ENCODE measurements around the gene ATP2B3.

GRCh38 chrX:153495903-153496589 is 21.4 kb upstream of the ATP2B3 start:
- TF ChIP-seq POLR2A (IDR thresholded peaks at IDR 0.05; ENCODE audit: low read depth) (no peak), POLR2AphosphoS5 (IDR thresholded peaks at IDR 0.05) (no peak)
- TF ChIP-seq, protein P1, sequence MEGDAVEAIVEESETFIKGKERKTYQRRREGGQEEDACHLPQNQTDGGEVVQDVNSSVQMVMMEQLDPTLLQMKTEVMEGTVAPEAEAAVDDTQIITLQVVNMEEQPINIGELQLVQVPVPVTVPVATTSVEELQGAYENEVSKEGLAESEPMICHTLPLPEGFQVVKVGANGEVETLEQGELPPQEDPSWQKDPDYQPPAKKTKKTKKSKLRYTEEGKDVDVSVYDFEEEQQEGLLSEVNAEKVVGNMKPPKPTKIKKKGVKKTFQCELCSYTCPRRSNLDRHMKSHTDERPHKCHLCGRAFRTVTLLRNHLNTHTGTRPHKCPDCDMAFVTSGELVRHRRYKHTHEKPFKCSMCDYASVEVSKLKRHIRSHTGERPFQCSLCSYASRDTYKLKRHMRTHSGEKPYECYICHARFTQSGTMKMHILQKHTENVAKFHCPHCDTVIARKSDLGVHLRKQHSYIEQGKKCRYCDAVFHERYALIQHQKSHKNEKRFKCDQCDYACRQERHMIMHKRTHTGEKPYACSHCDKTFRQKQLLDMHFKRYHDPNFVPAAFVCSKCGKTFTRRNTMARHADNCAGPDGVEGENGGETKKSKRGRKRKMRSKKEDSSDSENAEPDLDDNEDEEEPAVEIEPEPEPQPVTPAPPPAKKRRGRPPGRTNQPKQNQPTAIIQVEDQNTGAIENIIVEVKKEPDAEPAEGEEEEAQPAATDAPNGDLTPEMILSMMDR (IDR thresholded peaks at IDR 0.05) = no peak
